Keratinocyte (primary cell): ENCODE measurements around the gene KIF16B. TPM values are rescaled to one million over a fixed set of nuclear protein-coding genes. Genes with fewer than 3 reads are reported as not detected.

Experiments
- DNase-seq: peaks from one replicate; pipeline ENCODE4 v3.0.0-alpha.2; 2011; ENCODE audit warnings: low read depth, missing footprints, low spot score
- FAIRE-seq: peaks from 2 replicates; lab custom pipeline; 2011; peaks lifted over from hg19 to GRCh38; lab: Jason Lieb, UNC
- H2AFZ ChIP-seq: 2 replicates; pipeline ENCODE4 v1.6.0; 2012; ENCODE audit warnings: low read length, control low read depth, inconsistent platforms; ENCODE audit not compliant: control insufficient read depth
- H3K27ac ChIP-seq: 2 replicates; pipeline ENCODE4 v1.5.1; 2011; ENCODE audit warnings: low read length; ENCODE audit not compliant: control insufficient read depth, insufficient read depth
- H3K27me3 ChIP-seq: 3 replicates; pipeline ENCODE4 v1.6.0; 2011; ENCODE audit warnings: low read length; ENCODE audit not compliant: control insufficient read depth, insufficient read depth; ENCODE audit errors: extremely low read depth
- H3K36me3 ChIP-seq, 2 experiments: 2 replicates in 1 of 2; 3 replicates in 1 of 2; pipeline ENCODE4 v1.5.1; 2011; ENCODE audit warnings: low read length in 2 of 2, mild to moderate bottlenecking in 1 of 2; ENCODE audit not compliant: control insufficient read depth in 2 of 2, insufficient read depth in 2 of 2; ENCODE audit errors: extremely low read depth in 1 of 2
- H3K4me1 ChIP-seq: 3 replicates; pipeline ENCODE4 v1.5.1; 2011; ENCODE audit warnings: low read length; ENCODE audit not compliant: control insufficient read depth, insufficient read depth; ENCODE audit errors: extremely low read depth
- H3K4me2 ChIP-seq: 3 replicates; pipeline ENCODE4 v1.6.0; 2011; ENCODE audit warnings: low read depth, low read length; ENCODE audit not compliant: control insufficient read depth, insufficient read depth; ENCODE audit errors: extremely low read depth
- H3K4me3 ChIP-seq, 3 experiments: fragments of 200-600 bp in 1 of 3; sonication (generic) in 1 of 3; 2 replicates in 2 of 3; 3 replicates in 1 of 3; pipeline ENCODE4 v1.5.1; 2011 to 2016; ENCODE audit warnings: low read length in 3 of 3, mild to moderate bottlenecking in 3 of 3, control low read depth in 2 of 3, inconsistent platforms in 1 of 3, low read depth in 1 of 3, mixed read lengths in 1 of 3, mixed run types in 1 of 3, moderate library complexity in 1 of 3; ENCODE audit not compliant: control insufficient read depth in 2 of 3, insufficient read depth in 2 of 3; ENCODE audit errors: extremely low read depth in 1 of 3
- H3K79me2 ChIP-seq: 2 replicates; pipeline ENCODE4 v1.6.0; 2012; ENCODE audit warnings: low read length; ENCODE audit not compliant: control insufficient read depth, insufficient read depth
- H3K9ac ChIP-seq: 3 replicates; pipeline ENCODE4 v1.6.0; 2011; ENCODE audit warnings: low read length; ENCODE audit not compliant: control insufficient read depth, insufficient read depth; ENCODE audit errors: extremely low read depth
- H3K9me1 ChIP-seq: 3 replicates; pipeline ENCODE4 v1.6.0; 2011; ENCODE audit warnings: low read length; ENCODE audit not compliant: control insufficient read depth, insufficient read depth; ENCODE audit errors: extremely low read depth
- H3K9me3 ChIP-seq: 2 replicates; pipeline ENCODE4 v1.5.1; 2012; ENCODE audit warnings: low read depth, low read length; ENCODE audit not compliant: control insufficient read depth
- H4K20me1 ChIP-seq: 3 replicates; pipeline ENCODE4 v1.6.0; 2011; ENCODE audit warnings: low read length; ENCODE audit not compliant: control insufficient read depth, insufficient read depth; ENCODE audit errors: extremely low read depth
- EZH2 ChIP-seq: IDR thresholded peaks from one replicate; pipeline ENCODE4 v1.6.1; 2012; ENCODE audit warnings: inconsistent platforms, mild to moderate bottlenecking, low read length, moderate library complexity
- dilution Hi-C: fragments of 300-500 bp; cut with MboI; formaldehyde crosslinking; loops from one replicate; pipeline ENCODE4 v1.7.0; 2020; ENCODE audit warnings: low sequenced_read_pairs; ENCODE audit not compliant: extremely low pct_ligation_motif_present
- polyA plus RNA-seq, 5 experiments: library from polyadenylated mRNA; depleted of rRNA in 3 of 5; stranded (reverse) in 3 of 5; stranded (forward) in 1 of 5; unstranded in 1 of 5; fragments of >200 nt; gene quantifications; 1 replicate in 1 of 5; 2 replicates in 3 of 5; 3 replicates in 1 of 5; pipeline versions ENCODE4 v1.2.1 to v1.2.3, GENCODE V29; 2011 to 2012; ENCODE audit warnings: missing spikeins in 2 of 5, low read depth in 1 of 5, low replicate concordance in 1 of 5
- TF ChIP-seq, protein P1 (sequence below), 3 experiments: IDR thresholded peaks in 1 of 3; conservative IDR thresholded peaks in 1 of 3; optimal IDR thresholded peaks in 1 of 3; 2 replicates in 2 of 3; 3 replicates in 1 of 3; pipeline versions ENCODE3 to v1.5.1; 2011; ENCODE audit warnings: low read length in 3 of 3, mild to moderate bottlenecking in 3 of 3, moderate library complexity in 2 of 3, control low read depth in 1 of 3, inconsistent platforms in 1 of 3; ENCODE audit not compliant: insufficient read depth in 2 of 3; ENCODE audit errors: extremely low read depth in 1 of 3

KIF16B gene
- polyA plus RNA-seq, 1 donor (not counting 4 experiments of a cell fraction or from before 2014, with no cell fraction given) = 16.1 TPM

DNA sequence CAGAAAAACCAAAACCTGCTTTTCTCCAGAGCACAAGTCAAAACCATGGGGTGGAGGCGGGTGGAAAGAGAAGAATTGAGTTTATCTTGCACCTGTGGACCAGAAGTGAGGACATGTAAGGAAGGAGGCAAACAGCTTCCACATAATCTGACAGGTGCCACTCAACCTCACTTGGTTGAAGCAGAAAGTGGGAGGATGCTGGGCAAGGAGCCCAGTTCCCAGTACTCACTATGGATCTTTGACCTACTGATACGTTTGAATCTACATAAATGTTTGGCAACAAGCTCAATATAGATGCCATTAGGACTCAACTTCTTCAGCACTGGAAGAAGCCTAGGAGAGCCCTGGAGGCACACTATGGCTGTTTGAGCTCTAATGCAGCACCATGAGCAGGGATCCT, 285.5 kb downstream of the KIF16B start:
- no peak overlapping the region for H3K9ac ChIP-seq
- no peaks in the 10 kb centered on the region for H3K36me3 ChIP-seq
- H3K9me3 ChIP-seq = no peaks in the 10 kb centered on the region
- DNase-seq (no peak), FAIRE-seq (no peak)
- no peaks in the 10 kb centered on the region for H3K79me2 ChIP-seq
- H3K4me1 ChIP-seq = peaks cover 2% of the 10 kb centered on the region
- H3K27ac ChIP-seq = no peak overlapping the region
- dilution Hi-C loops = no loop called here
- no peaks in the 10 kb centered on the region for H3K9me1 ChIP-seq
- no peak overlapping the region for H3K4me3 ChIP-seq
- no peak overlapping the region for H2AFZ ChIP-seq
- no peak overlapping the region for H3K4me2 ChIP-seq
- no peaks in the 10 kb centered on the region for H3K27me3 ChIP-seq
- no peak for TF ChIP-seq EZH2
- TF ChIP-seq, protein P1, sequence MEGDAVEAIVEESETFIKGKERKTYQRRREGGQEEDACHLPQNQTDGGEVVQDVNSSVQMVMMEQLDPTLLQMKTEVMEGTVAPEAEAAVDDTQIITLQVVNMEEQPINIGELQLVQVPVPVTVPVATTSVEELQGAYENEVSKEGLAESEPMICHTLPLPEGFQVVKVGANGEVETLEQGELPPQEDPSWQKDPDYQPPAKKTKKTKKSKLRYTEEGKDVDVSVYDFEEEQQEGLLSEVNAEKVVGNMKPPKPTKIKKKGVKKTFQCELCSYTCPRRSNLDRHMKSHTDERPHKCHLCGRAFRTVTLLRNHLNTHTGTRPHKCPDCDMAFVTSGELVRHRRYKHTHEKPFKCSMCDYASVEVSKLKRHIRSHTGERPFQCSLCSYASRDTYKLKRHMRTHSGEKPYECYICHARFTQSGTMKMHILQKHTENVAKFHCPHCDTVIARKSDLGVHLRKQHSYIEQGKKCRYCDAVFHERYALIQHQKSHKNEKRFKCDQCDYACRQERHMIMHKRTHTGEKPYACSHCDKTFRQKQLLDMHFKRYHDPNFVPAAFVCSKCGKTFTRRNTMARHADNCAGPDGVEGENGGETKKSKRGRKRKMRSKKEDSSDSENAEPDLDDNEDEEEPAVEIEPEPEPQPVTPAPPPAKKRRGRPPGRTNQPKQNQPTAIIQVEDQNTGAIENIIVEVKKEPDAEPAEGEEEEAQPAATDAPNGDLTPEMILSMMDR (optimal IDR thresholded peaks at IDR 0.05 in 1 of 3, IDR thresholded peaks at IDR 0.05 in 1 of 3, conservative IDR thresholded peaks at IDR 0.05 in 1 of 3; ENCODE audit: extremely low read depth in 1 of 3, insufficient read depth in 2 of 3, low read length in 3 of 3) = no peak
- H4K20me1 ChIP-seq = no peaks in the 10 kb centered on the region

- no peak for DNase-seq
- no peaks in the 10 kb centered on the region for H3K27me3 ChIP-seq
- no peaks in the 10 kb centered on the region for H3K79me2 ChIP-seq
- H2AFZ ChIP-seq = no peak overlapping the region
- H3K4me2 ChIP-seq = no peak overlapping the region
- peaks cover under 1 to 2% of the 10 kb centered on the region in 2 experiments for H3K36me3 ChIP-seq
- TF ChIP-seq, protein P1 (optimal IDR thresholded peaks at IDR 0.05 in 1 of 3, IDR thresholded peaks at IDR 0.05 in 1 of 3, conservative IDR thresholded peaks at IDR 0.05 in 1 of 3; ENCODE audit: extremely low read depth in 1 of 3, insufficient read depth in 2 of 3, low read length in 3 of 3) = no peak
- TF ChIP-seq EZH2 = no peak
- no peak for FAIRE-seq
- H3K9me3 ChIP-seq = no peaks in the 10 kb centered on the region
- dilution Hi-C loops = no loop called here
- no peak overlapping the region for H3K9ac ChIP-seq
- no peaks in the 10 kb centered on the region for H4K20me1 ChIP-seq
- H3K4me1 ChIP-seq = peaks cover 2% of the 10 kb centered on the region
- no peak overlapping the region for H3K27ac ChIP-seq
- no peaks in the 10 kb centered on the region for H3K9me1 ChIP-seq
- H3K4me3 ChIP-seq = no peak overlapping the region
Measured at GRCh38 chr20:16286601-16287000, 286.6 kb downstream of the KIF16B start.
